ENCODE data around the gene ADSS1.

ADSS1 gene

GRCh38 chr14:104700225-104700651, 23.8 kb upstream of the ADSS1 start:
- DNase-seq: no peak

- no peak for DNase-seq
These were observed 23.2 kb upstream of the ADSS1 start for GRCh38 chr14:104700747-104701217.

GRCh38 chr14:104701383-104702076, 22.5 kb upstream of the ADSS1 start:
- no peak for DNase-seq

- DNase-seq: no peak
These were observed 21.9 kb upstream of the ADSS1 start for GRCh38 chr14:104702106-104702505.

GRCh38 chr14:104702673-104703072, 21.4 kb upstream of the ADSS1 start:
- DNase-seq: no peak

GRCh38 chr14:104703269-104703668, 20.8 kb upstream of the ADSS1 start:
- no peak for DNase-seq

GRCh38 chr14:104704252-104704651, 19.8 kb upstream of the ADSS1 start:
- DNase-seq: no peak

- no peak for DNase-seq
These were observed 18.5 kb upstream of the ADSS1 start for GRCh38 chr14:104705340-104706047.

GRCh38 chr14:104706733-104707607, 17.1 kb upstream of the ADSS1 start:
- no peak for DNase-seq

GRCh38 chr14:104707608-104708595, 16.1 kb upstream of the ADSS1 start:
- no peak for DNase-seq

- DNase-seq: peak; percentile 76
These were observed 15.3 kb upstream of the ADSS1 start for GRCh38 chr14:104708606-104709268.

GRCh38 chr14:104709387-104710039, 14.5 kb upstream of the ADSS1 start:
- DNase-seq: no peak

- DNase-seq: no peak
These were observed 13.8 kb upstream of the ADSS1 start for GRCh38 chr14:104710071-104710735.

- DNase-seq: no peak
These were observed 10.9 kb upstream of the ADSS1 start for GRCh38 chr14:104712881-104713734.

- DNase-seq: no peak
These were observed 10.0 kb upstream of the ADSS1 start for GRCh38 chr14:104714066-104714465.

- no peak for DNase-seq
These were observed 9.3 kb upstream of the ADSS1 start for GRCh38 chr14:104714681-104715080.

GRCh38 chr14:104715416-104715815, 8.6 kb upstream of the ADSS1 start:
- DNase-seq: no peak

GRCh38 chr14:104715871-104716270, 8.2 kb upstream of the ADSS1 start:
- no peak for DNase-seq

GRCh38 chr14:104717137-104717536, 6.9 kb upstream of the ADSS1 start:
- DNase-seq: no peak

Measured in CD4-positive, alpha-beta T cell treated with Interleukin-10 for 1 hour (primary cell).